Progenitor cell of endocrine pancreas (in vitro differentiated cells): ENCODE data around the gene CDK4. TPM values are rescaled to one million over a fixed set of nuclear protein-coding genes. Genes with fewer than 3 reads are reported as not detected.

ENCODE experiments used
- DNase-seq: peaks from one replicate; pipeline ENCODE4 v3.0.0; 2021; ENCODE audit warnings: low spot score; ENCODE audit not compliant: unreplicated experiment
- H3K27ac Mint-ChIP-seq: 2 replicates; pipeline ENCODE4 v1.8.0; 2021; ENCODE audit warnings: mild to moderate bottlenecking, moderate library complexity, mixed read lengths
- H3K27me3 Mint-ChIP-seq: 2 replicates; pipeline ENCODE4 v1.8.0; 2021; ENCODE audit warnings: mixed read lengths
- H3K36me3 Mint-ChIP-seq: 2 replicates; pipeline ENCODE4 v1.8.0; 2022; ENCODE audit warnings: mixed read lengths; ENCODE audit not compliant: insufficient read depth
- H3K4me1 Mint-ChIP-seq: 2 replicates; pipeline ENCODE4 v1.8.0; 2021; ENCODE audit warnings: low read depth, mixed read lengths
- H3K4me3 Mint-ChIP-seq: 2 replicates; pipeline ENCODE4 v1.8.0; 2021; ENCODE audit warnings: low read depth, mild to moderate bottlenecking, moderate library complexity, mixed read lengths
- H3K9me3 Mint-ChIP-seq: 2 replicates; pipeline ENCODE4 v1.8.0; 2021; ENCODE audit warnings: low read depth, mixed read lengths
- total RNA-seq: library from RNA; stranded (reverse); gene quantifications from 2 replicates; pipeline ENCODE4 v1.2.1, GENCODE V29; 2021
- TF ChIP-seq, protein P1 (sequence below): fragments of 200-600 bp; sonication (generic); IDR thresholded peaks from one replicate; pipeline ENCODE4 v1.5.0; 2021; ENCODE audit warnings: antibody characterized with exemption, mild to moderate bottlenecking; ENCODE audit not compliant: unreplicated experiment

The CDK4 gene
- total RNA-seq, 1 donor from 2014 or later, result 208 TPM

DNA sequence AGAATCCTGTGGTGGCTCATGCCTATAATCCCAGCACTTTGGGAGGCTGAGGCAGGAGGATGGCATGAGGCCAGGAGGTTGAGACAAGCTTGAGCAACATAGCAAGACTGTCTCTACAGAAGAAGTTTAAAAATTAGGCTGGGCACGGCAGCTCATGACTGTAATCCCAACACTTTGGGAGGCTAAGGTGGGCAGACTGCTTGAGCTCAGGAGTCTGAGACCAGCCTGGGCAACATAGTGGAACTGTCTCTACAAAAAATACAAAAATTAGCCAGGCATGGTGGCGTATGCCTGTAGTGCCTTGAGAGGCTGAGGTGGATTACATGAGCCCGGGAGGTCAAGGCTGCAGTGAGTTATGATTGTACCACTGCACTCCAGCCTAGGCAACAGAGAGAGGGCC, 15.8 kb upstream of the CDK4 start:
- Mint-ChIP-seq H3K4me1 (peaks cover 18% of the 10 kb centered on the region), H3K27ac (no peak overlapping the region), H3K36me3 (peaks cover 8% of the 10 kb centered on the region), H3K4me3 (no peak overlapping the region), H3K9me3 (no peaks in the 10 kb centered on the region), H3K27me3 (peaks cover 56% of the 10 kb centered on the region)
- no peak for DNase-seq
- TF ChIP-seq, protein P1, sequence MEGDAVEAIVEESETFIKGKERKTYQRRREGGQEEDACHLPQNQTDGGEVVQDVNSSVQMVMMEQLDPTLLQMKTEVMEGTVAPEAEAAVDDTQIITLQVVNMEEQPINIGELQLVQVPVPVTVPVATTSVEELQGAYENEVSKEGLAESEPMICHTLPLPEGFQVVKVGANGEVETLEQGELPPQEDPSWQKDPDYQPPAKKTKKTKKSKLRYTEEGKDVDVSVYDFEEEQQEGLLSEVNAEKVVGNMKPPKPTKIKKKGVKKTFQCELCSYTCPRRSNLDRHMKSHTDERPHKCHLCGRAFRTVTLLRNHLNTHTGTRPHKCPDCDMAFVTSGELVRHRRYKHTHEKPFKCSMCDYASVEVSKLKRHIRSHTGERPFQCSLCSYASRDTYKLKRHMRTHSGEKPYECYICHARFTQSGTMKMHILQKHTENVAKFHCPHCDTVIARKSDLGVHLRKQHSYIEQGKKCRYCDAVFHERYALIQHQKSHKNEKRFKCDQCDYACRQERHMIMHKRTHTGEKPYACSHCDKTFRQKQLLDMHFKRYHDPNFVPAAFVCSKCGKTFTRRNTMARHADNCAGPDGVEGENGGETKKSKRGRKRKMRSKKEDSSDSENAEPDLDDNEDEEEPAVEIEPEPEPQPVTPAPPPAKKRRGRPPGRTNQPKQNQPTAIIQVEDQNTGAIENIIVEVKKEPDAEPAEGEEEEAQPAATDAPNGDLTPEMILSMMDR, result no peak

DNA sequence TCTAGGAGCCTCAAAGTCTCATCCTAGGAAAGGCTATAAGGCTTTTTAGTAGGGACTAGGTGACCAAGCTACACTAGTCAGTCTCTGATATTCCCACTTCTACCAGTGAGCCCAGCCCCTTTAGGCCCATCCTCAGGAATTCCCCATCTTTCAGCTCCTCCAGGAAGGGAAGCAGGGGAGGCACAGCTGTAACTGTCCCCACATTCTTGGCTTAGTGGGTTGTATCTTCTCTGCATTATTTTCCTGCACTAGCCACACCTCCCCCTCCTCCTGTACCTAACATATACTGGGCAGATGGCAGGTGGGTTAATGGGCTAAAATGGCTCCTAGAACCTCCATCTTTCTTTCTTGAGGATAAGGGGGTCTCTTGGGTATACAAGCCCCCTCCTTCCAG, 15.2 kb upstream of the CDK4 start:
- Mint-ChIP-seq H3K4me3 (no peak overlapping the region), H3K9me3 (no peaks in the 10 kb centered on the region), H3K27ac (no peak overlapping the region), H3K4me1 (peaks cover 17% of the 10 kb centered on the region), H3K36me3 (peaks cover 8% of the 10 kb centered on the region), H3K27me3 (peaks cover 61% of the 10 kb centered on the region)
- DNase-seq, result no peak
- TF ChIP-seq, protein P1, result no peak

DNA sequence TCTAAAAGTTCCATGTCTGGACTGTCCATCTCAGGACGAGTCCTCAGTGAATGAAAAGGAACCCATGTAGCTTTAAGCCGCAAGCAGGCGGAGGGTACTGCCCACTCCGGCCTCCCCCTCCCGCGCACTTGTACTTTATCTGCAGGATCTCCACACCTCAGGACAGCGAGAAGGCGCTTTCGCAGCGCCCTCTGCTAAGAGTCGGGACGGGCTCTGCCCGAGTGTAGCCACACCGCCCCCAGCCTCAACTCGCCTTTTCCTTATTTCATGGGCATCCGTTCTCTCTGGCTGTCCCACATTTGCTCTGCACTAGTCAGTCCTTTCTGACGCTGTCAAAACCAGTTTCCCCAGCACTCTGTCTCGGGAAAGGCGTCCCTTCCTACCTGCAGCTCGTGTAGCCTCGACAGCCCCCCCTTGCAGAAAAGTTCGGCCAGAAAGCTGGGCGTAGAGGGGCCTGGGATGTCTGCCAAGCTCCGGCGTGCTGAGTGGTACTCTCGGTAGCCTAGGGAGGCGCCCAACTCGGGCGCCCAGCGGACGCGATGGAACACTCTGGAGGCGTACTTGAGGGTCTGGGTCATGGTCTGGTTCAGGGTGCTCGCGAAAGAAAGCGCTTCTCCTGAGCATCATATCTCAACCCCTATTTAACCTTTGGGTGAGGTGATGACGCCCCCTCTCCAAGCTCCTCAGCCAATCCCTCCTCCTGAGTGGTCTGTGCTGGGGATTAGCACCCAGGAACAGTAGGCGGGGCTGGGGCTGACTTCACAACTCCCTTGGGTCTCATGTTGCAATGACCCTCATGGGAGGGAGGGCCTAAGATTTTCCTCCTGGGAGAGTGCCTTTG, 14.6 kb upstream of the CDK4 start, which contains the start of gene CYP27B1:
CYP27B1 (minus strand) TSS at position 615 of the 841 bp plus-strand sequence; CDS start at position 578, 37 bp downstream.
- TF ChIP-seq, protein P1, result no peak
- peak within 1 kb of the TSS; percentile 52 for H3K4me3 Mint-ChIP-seq
- peaks cover 8% of the 10 kb centered on the region for H3K36me3 Mint-ChIP-seq
- H3K4me1 Mint-ChIP-seq, result peaks cover 14% of the 10 kb centered on the region
- peaks cover 63% of the 10 kb centered on the region for H3K27me3 Mint-ChIP-seq
- no peak within 1 kb of the TSS for H3K27ac Mint-ChIP-seq
- no peaks in the 10 kb centered on the region for H3K9me3 Mint-ChIP-seq
- DNase-seq, result no peak

- TF ChIP-seq, protein P1, result no peak
- H3K4me1 Mint-ChIP-seq, result peaks cover 10% of the 10 kb centered on the region
- H3K4me3 Mint-ChIP-seq, result peak overlapping the region; percentile 52
- no peak overlapping the region for H3K27ac Mint-ChIP-seq
- no peak for DNase-seq
- H3K27me3 Mint-ChIP-seq, result peaks cover 63% of the 10 kb centered on the region
- H3K9me3 Mint-ChIP-seq, result no peaks in the 10 kb centered on the region
- H3K36me3 Mint-ChIP-seq, result peaks cover 8% of the 10 kb centered on the region
These were observed 13.8 kb upstream of the CDK4 start for GRCh38 chr12:57765698-57766463.

GRCh38 chr12:57765003-57765697, 13.0 kb upstream of the CDK4 start:
- Mint-ChIP-seq H3K4me1 (peaks cover 10% of the 10 kb centered on the region), H3K27ac (no peak overlapping the region), H3K4me3 (peak overlapping the region; percentile 60), H3K27me3 (peaks cover 63% of the 10 kb centered on the region), H3K36me3 (peaks cover 8% of the 10 kb centered on the region), H3K9me3 (no peaks in the 10 kb centered on the region)
- no peak for DNase-seq
- TF ChIP-seq, protein P1, result peak; percentile 40
